SH-SY5Y (cell line): ENCODE data around the gene KPNA1.

ENCODE experiments used
- GATA2 ChIP-seq: IDR thresholded peaks from 2 replicates; pipeline ENCODE4 v1.6.1; 2011; ENCODE audit warnings: mild to moderate bottlenecking, low read depth, low read length
- GATA3 ChIP-seq: IDR thresholded peaks from 2 replicates; pipeline ENCODE4 v1.6.1; 2011; ENCODE audit warnings: low read depth, mild to moderate bottlenecking, low read length, moderate library complexity

Gene KPNA1

DNA sequence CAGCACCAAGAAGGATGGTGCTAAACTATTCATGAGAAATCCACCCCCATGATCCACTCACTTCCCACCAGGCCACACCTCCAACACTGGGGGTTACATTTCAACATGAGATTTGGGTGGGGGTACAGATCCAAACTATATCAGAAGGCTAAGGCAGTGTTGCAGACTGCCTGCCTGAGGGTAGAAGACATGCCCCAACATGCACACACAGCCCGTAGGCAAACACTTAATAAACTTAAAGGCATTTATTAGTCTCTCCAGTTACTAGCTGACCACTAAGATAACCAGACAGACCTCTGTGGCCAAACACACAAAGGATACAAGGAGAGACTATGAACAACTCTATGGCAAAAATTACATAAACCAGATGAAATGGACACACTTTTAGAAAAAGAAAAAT lies 120.6 kb downstream of the KPNA1 start:
- no peak for TF ChIP-seq GATA3
- no peak for TF ChIP-seq GATA2

DNA sequence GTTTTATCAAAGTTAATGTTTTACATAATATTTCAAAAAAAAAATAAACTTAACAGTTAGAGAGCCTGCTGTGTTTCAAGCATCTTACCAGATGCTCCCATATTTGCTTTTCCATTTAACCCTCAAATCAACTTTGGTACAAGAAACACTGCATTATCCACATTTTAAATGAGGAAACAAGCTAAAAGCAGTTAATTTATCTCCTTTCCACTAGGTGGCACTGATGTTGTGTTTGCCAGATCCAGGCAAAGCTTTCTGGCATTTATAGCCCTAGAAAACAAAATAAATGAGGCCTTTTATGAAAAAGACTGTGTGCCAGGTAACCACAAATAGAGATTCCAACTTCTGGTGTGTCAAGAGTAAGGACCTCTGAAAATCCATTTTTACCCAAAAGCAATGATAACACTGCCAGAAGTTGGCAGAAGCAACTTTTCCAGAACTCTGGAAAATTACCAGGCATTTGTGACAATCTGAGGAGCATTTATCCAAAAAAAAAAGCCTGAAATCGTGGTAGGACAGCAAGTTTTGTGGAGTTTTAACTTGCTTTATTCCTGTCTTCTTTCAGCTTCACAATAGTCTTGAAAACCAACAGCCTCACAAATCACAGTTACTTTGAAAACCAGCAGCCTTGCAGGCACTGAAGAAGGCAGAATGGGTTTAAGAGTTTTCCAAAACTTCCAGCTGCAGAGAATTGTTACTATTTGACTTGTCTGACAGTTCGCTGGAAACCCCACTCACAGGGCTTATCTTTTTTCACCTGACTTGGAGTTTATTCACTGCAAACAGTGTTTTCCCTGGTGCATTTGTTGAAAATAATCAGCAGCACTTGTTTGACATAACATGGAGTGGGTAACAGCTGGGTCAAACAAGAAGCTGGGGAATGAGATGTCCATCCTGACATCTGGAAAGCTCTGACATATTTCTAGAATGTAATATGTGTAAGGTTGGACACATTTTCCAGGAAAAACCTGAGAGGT lies 121.6 kb downstream of the KPNA1 start:
- no peak for TF ChIP-seq GATA3
- TF ChIP-seq GATA2: no peak

DNA sequence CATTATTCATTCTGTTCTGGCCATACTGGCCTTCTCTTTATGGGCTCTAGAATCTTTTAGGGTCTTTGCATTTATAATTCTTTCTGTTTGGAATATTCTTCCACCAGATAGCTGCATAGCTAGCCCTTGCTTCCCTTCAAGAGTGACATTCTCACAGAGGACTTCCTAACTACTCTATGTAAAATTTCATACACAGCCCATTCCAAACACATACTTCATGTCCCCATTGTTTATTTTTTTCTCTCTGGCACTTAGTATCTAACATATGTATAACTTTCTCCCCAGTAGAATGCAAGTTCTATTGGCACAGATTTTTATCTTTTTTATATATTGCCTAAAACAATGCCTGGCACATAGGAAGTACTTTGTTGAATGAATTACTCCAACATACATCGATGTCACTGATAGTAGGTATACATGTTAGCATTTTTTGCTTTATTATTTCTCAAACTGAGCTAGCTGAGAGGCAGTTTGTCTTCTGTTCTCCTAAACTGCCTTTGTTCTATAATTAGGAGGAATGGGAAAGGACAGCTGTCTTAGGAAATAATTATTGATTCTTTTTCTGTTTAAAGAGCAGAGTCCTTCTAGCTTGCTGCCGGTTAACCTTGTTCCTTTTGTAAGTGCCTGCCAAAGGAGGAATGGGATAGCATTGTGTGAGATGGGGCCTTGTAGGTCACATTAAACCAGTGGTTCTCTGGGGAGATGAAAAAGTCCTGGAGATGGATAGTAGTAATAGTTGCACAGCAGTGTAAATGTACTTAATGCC lies 122.9 kb downstream of the KPNA1 start:
- TF ChIP-seq GATA2 (no peak), GATA3 (no peak)

DNA sequence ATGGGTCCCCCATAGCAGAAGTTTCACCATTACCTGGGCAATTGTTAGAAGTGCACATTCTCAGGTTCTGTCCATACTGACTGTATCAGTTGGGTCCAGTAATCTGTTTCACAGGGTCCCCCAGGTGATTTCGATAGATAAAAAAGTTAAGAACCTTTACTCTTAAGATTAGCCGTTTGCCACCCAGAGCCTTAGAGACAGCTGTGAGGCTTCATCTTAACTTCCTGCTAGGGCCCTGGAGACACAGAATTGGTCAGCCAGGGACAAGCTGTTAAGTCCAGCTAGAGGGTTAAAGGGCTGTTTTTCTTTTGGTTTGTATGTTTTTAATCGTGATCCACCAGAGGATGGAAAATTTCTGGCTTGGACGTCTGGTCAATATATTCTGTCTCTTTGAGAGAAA lies 124.1 kb downstream of the KPNA1 start:
- TF ChIP-seq GATA2 (no peak), GATA3 (no peak)

DNA sequence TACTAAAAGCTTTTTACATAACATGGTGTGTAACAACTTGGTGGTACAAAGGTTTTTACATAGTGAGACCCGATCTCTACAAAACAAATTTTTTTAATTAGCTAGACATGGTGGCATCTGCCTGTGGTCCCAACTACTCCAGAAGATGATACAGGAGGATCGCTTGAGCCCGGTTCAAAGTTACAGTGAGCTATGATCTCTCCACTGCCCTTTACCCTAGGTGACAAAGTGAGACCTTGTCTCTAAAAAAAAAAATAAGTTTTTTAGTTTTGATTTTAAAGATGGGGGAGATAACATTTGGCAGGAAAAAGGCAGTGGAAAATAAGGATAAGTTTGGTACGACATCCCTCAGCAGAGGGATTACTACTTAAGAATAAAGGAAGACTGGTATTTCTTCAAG lies 124.8 kb downstream of the KPNA1 start:
- TF ChIP-seq GATA3 (no peak), GATA2 (no peak)

DNA sequence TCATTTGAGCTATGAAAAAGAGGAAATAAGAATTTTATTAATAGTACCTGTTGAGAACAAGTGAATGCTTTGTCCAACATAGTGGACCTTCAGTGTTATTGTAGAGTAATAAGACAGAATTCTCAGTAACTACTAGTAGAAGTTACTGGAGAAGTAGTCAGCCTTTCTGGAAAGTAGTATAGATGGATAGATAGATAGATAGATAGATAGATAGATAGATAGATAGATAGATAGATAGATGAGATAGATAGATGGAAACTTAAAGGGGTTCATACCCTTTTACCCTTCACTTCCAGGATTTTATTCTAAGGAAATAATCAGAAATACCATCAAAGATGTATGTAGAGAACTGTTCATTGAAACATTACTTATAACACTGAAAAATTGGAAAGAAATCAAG lies 125.5 kb downstream of the KPNA1 start:
- TF ChIP-seq GATA3: no peak
- no peak for TF ChIP-seq GATA2

DNA sequence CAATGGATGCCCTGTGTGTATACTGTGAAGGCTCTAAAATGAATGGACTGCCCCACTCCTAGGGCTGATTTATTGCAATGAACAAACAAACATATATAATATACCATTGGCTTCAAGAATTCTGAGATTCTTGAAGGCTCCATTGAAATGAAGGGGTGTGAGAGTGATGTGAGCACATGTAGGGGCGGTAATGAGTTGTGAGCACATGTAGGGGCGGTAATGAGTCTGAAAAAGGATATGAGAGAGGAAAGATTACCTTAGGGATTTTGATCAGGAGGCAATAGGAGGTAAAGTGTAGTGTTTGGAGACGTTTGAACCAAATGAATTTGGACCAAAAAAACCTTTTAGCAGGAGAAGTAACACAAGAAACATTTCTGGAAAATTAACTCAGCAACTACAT lies 127.0 kb downstream of the KPNA1 start:
- TF ChIP-seq GATA2 (no peak), GATA3 (no peak)

DNA sequence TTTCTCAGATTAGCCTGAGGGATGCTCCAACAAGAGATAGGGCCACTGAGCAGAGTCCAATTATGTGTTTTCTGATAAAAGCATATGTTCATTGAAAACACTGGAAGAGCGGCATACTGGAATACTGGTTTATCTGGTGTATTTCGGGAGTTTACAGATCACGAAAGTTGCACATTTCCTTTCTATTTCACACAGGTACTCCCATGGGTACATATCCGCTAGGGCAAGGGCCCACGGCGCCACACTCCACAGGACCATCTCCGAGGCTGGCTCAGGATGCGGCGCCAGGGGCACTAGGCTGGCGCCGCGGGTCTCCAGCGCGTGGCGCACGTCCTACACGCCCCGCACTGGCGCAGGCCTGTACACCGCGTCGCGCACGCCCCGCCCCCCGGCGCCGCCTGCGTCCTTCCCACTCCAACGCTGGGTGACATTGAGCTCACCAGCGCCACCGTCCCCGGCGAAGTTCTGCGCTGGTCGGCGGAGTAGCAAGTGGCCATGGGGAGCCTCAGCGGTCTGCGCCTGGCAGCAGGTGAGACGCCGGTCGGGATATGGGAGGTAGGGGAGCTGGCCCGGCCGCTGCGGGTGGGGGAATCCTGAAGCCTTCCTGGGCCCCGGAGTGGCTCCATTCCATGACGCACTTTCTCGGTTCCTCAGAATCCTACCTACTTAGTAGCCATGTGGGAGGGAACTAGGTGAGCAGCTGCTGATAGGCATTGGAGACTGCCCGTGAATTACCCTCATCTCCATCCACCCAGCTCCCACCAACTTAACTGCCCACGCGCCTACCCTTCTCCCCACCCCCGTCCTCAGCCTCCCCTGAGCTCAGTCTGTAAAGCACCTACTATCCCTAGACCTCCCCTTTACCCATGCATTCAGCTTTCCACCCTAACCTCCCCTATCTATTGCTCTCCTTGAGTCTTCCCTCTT lies 130.7 kb downstream of the KPNA1 start, which contains the start of gene FAM162A:
TSS of gene FAM162A (plus strand) at position 412 of the 927 bp plus-strand sequence. CDS start at position 496, 84 bp downstream.
- TF ChIP-seq GATA2: no peak
- no peak for TF ChIP-seq GATA3

DNA sequence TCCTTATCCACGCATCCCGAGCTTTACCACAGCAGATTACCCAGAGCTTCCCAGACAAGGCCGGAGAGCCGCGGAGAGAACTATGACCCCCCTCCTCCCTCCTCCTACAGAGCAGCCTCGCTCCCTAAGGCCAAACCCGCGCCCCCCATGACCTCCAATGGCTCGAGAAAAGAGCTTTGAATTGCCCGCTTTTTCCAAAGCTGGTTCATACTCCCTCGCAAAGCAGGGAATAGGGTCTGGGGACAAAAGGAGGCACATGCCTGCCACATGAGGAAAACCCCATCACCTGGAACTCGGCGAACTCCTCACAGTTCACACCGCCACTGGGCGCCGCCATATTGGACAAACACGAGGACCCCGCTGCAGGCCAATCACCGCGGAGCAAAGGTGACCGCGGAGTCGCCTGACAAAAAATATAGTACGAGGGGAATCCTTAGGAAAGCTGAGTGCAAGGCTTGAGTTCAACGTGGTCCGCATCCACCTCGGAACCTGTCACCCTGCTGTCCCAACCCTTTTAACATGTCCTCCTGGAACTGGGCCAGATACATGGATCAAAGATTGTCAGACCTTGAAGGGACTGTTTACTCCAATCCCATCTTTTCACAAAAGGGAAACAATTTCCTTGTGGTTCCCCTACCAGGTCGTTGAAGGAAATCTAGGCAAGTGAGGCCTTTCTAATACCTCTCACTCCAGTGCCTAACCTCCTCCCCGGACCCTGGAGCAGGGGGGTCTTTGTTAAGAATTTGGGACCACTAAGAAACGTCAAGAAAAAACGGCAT lies 131.7 kb downstream of the KPNA1 start, which contains the start of gene MIX23:
TSS of gene MIX23 (minus strand) at position 344 of the 779 bp plus-strand sequence. CDS start at position 337, 7 bp downstream.
- no peak for TF ChIP-seq GATA3
- no peak for TF ChIP-seq GATA2

DNA sequence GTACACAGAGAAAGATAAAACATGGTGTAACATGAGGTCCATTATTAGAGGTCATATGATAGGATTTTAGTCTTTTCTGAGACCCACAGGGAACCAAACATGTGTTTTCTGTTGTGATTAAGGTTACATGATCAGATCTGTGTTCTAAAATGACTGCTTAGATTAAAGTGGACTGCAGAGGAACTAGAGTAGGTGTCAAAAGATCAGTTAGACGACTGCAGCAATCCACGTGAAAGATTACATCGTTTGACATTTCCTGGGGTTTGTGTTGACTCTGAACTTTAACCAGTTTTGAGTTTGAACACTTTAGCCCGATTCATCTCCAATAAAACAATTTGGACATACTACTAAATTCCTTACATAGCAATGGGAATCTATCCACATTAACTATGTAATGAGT lies 136.8 kb downstream of the KPNA1 start:
- TF ChIP-seq GATA2: no peak
- no peak for TF ChIP-seq GATA3

DNA sequence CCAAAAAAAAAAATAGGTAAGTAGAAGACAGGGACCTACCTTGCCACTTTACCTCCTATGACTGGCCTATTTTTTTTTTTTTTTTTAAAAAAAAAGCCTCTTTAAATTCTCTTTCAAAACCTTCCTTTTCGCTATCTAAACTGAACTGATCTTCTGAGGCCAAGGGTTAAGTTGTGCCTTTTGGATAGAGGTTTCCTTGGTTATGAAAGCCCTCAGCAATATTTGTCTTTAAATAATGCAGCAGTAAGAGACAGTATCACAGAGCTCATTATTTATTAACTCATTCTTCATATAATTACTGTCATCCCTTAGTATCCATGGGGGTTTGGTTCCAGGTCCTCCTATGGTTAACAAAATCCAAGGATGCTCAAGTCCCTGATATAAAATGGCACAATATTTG lies 140.7 kb downstream of the KPNA1 start:
- no peak for TF ChIP-seq GATA3
- TF ChIP-seq GATA2: no peak
